ENCODE measurements around the gene MYH6. TPM values are rescaled to one million over a fixed set of nuclear protein-coding genes. Genes with fewer than 3 reads are reported as not detected.

Gene MYH6
- polyA plus RNA-seq, 1 donor from 2014 or later = not detected

DNA sequence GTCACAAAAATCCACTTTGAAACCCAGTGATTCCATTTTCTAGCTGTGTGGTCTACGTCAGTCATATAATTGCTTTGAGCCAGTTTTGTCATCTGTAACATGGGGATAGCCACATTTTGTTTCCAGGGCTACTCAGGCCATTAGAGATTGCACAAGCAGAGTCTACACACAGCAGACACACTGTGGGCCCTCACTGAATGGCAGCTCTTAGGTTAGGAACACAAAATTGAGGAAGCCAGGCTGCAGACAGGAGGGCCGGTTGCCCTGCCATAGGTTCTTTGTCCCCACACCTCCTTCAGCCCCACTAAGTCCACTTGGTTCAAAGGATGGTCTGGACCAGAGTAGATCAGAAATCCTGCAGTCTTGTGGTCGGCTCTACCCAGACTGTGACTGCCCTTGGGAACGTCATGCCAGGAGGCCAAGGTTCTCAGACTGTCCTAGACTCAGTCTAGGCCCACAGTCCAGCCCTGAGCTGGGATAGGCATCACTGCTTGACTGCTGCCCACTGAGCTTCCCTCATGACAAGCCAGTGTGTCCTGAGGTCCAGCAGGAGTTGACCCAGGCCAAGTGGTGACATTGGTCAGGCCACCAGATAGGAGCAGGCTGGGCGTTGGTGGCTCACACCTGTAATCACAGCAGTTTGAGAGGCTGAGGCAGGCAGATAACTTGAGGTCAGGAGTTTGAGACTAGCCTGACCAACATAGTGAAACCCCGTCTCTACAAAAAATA is 31.2 kb upstream of the MYH6 start:
- no peaks in the 10 kb centered on the region for H3K4me1 Mint-ChIP-seq
- H3K36me3 Mint-ChIP-seq = no peaks in the 10 kb centered on the region
- no peaks in the 10 kb centered on the region for H3K9me3 Mint-ChIP-seq
- peaks cover 6% of the 10 kb centered on the region for H3K27me3 Mint-ChIP-seq
- H3K27ac Mint-ChIP-seq = no peak overlapping the region
- no peak overlapping the region for H3K4me3 Mint-ChIP-seq

DNA sequence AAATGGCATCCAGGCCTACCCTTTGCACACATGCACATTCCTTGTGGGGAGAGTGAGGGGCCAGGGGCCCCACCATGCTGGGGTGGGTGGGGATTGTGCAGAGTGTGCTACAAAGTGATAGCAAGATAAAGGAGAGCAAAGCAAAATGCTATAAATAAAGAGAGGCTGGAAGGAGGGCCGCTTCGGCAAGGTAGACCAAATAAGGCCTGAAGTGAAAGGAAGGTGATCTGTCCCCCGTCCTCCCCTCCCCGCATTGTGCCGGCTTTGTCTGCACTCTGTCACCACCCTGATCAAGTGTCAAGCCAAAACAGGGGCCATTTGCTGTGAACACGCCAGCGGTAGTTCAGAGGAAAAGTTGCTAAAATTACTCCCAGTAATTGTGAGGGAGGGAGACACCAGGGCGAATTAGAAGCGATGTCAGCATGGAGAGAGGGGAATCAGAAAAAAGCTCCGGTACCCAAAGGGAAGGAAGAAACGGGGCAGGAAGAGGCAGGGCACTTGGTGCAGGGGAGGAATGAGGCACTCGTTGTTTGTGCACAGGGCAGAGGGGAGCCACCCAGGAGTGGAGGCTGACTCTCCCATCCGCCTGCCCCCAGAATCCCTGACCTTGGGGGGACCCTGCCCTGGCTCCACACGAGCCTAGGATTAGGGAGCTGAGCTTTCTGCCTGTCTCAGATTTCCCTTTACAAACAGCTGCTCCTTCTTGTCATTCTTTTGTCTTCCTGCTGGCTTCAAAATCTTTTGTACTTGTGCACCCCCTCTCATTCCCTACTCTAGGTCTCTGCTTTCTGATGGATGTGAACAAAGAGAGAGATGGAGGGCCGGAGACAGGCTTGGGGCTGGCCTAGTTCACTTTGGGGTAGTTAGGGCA is 30.3 kb upstream of the MYH6 start:
- Mint-ChIP-seq H3K27me3 (peaks cover 9% of the 10 kb centered on the region), H3K4me3 (no peak overlapping the region), H3K4me1 (no peaks in the 10 kb centered on the region), H3K9me3 (no peaks in the 10 kb centered on the region), H3K36me3 (no peaks in the 10 kb centered on the region), H3K27ac (no peak overlapping the region)

DNA sequence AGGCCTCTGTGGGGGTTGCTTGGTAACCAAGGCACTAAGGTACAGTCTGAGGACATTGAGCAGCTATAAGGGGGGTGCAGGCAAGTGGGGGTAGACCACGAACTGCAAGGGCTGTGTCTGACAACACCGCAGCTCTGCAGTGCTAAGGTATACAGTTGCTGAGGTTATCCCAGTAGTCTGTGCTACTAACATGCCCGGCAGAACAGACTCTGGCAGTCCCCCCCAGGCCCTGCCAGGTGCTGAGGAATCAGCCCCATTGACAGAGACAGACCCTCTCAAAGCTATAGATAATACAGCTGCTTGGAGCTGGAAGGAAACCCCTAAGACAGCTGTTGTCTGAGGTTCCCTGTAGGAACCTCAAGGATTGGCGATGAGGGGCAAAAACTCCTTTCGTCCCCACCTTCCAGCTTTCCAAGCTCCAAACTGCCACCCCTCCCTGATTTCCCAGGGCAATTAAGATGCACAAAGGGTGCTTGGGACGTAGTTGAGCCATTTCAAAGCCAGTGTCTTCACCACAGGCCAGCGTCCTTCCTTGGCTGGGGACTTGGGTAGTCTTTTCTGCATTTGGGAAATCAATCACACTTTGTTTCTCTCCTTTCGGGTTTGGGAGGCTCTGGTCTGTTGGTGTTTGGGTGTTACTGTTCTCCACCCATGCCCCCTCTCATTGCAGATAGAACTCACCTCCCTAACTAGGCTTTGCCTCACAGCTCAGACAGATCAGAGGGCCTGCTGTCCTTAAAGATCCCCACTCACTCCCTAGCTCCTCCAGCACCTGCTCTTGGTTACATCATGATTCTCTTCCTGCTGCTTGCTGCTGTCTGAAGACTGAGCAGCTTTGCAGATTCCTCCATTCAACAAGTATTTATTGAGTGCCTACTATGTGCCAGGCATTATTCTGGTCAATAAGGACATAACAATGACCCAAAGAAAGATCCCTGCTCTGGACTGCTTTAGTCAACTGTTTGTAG is 29.3 kb upstream of the MYH6 start:
- no peaks in the 10 kb centered on the region for H3K36me3 Mint-ChIP-seq
- H3K27ac Mint-ChIP-seq = no peak overlapping the region
- no peak overlapping the region for H3K4me3 Mint-ChIP-seq
- no peaks in the 10 kb centered on the region for H3K9me3 Mint-ChIP-seq
- no peaks in the 10 kb centered on the region for H3K4me1 Mint-ChIP-seq
- peaks cover 9% of the 10 kb centered on the region for H3K27me3 Mint-ChIP-seq

DNA sequence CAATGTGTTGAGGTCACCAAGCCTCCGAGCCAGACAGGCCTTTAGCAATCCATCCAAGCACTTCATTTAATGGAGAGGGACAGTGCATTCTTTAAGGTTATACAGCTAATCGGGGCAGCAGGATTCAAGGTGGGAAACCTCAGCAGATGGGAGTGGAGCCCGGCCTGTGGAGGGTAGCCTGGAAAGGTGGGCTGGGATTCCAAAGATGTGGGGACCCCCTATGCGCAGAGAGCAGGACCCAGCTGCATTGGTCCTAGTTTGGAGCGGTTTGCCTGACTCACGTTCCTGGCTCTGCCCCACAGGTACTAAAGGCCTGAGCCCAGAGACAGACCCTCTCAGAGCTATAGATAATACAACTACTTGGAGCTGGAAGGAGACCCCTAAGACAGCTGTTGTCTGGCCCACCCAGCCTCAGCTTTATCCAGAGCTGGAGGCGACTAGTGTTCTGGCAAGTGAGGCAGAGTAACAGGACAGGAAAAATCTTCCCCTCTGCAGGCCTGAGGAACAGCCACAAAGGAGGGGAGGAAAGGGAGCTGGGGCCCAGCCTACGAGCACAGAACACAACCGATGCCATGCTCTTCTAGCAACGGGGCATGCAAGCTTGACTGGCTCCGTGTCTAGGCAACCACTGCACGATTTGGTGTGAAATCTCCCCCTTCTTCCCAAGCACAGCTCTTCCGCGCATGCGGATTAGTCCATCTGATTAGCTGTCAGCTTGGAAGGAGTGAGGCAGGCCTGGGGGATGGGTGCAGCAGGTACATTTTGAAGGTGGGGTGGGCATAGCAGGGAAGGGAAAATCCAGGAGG is 28.5 kb upstream of the MYH6 start:
- H3K36me3 Mint-ChIP-seq = no peaks in the 10 kb centered on the region
- H3K27ac Mint-ChIP-seq = no peak overlapping the region
- H3K9me3 Mint-ChIP-seq = no peaks in the 10 kb centered on the region
- H3K4me1 Mint-ChIP-seq = no peaks in the 10 kb centered on the region
- peaks cover 13% of the 10 kb centered on the region for H3K27me3 Mint-ChIP-seq
- H3K4me3 Mint-ChIP-seq = no peak overlapping the region

DNA sequence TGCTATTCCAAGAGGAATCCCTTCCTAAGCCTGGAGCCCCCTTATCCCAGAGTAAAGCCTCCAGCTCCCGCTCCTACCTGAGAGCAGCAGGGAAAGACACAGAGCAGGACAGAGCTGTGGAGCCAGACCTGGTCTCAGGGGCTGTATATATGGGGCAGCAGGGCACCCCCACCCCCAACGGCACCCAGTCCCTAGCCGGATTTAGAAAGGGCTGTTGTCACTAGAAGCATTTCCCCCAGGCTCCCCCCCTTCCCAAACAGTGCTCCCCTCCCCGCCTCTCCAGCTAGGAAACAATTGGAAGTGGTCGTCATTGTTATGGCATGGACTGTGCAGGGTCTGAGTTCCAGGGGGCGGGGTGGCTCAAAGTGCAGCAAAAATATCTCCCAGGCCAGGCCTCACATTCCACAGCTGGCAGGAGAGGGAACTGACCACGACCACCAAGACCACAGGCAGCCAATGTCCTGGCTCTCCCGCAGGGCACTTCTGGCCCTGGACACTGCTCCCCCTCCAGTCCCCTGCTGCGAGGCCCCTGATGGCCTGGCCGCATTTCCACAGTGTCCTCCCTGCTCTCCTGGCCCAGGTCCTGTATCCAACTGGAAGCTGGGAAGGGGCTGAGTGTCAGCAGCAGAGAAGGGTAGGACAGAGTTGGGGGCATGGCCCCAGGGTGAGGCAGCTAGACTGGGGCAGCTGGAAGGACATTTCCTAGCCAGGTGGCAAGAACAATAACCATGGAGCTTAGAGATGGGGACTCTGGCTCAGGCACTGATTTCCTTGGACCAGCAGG is 27.7 kb upstream of the MYH6 start, which contains the start of gene MYH7:
TSS of gene MYH7 (minus strand) at position 118 of the 784 bp plus-strand sequence. CDS start 1,928 bp downstream, outside the sequence.
- Mint-ChIP-seq H3K9me3 (no peaks in the 10 kb centered on the region), H3K36me3 (peaks cover 5% of the 10 kb centered on the region), H3K27ac (no peak within 1 kb of the TSS), H3K4me3 (no peak within 1 kb of the TSS), H3K4me1 (peaks cover 0 to 2% (median 0%) of the 10 kb centered on the region in 3 donors), H3K27me3 (peaks cover 13% of the 10 kb centered on the region)

DNA sequence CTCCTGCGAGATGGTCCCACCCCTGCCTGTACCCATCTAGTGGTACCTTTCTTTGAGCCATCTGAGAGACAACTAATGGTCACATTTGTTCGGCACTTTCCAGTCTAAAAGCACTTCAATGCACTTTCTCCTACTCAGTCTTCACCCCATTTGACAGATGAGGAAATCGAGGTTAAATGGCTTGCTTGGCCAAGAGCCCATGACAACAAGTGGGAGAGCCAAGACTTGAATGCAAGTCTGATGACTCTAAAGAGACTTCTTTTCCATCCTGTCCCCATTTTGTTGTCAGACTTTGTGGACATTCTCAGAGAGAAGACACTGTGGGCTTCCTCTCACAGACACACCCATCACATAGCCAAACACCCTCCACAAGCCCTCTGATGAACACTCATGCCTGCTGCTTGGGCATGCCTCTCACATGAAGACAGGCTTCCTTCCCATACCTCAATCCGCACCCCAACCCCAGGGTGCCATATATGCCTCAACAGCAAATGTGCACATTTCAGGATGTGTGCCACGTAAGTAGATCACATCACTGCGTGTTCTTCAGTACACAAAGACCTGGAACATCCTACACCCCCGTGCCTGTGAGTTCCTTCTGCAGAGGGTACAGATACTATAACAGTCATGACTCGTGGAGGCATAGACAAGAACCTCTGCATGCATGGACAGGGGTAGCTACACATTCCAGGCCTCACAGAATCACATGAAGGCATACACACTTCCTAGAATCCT is 26.6 kb upstream of the MYH6 start:
- no peak overlapping the region for H3K27ac Mint-ChIP-seq
- H3K9me3 Mint-ChIP-seq = no peaks in the 10 kb centered on the region
- H3K4me1 Mint-ChIP-seq = peaks cover 0 to 2% (median 0%) of the 10 kb centered on the region in 3 donors
- H3K4me3 Mint-ChIP-seq = no peak overlapping the region
- H3K27me3 Mint-ChIP-seq = peaks cover 12% of the 10 kb centered on the region
- peaks cover 5% of the 10 kb centered on the region for H3K36me3 Mint-ChIP-seq

DNA sequence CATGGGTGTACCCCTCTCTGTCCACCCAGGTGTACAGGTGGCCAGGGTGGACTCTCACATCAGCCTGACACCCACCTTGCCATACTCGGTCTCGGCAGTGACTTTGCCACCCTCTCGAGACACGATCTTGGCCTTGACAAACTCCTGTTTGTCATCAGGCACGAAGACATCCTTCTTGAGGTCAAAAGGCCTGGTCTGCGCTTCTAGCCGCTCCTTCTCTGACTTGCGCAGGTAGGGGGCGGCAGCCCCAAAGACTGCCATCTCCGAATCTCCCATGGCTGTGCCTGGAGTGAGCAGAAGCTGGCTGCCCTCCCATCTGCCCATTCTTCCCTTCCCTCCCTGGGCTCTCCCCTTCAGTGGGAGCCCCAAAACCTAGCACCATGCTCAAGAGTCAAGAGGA is 25.4 kb upstream of the MYH6 start:
- Mint-ChIP-seq H3K27ac (no peak overlapping the region), H3K36me3 (peaks cover 5% of the 10 kb centered on the region), H3K4me3 (no peak overlapping the region), H3K4me1 (peaks cover 0 to 2% (median 0%) of the 10 kb centered on the region in 3 donors), H3K27me3 (peaks cover 13% of the 10 kb centered on the region), H3K9me3 (no peaks in the 10 kb centered on the region)

DNA sequence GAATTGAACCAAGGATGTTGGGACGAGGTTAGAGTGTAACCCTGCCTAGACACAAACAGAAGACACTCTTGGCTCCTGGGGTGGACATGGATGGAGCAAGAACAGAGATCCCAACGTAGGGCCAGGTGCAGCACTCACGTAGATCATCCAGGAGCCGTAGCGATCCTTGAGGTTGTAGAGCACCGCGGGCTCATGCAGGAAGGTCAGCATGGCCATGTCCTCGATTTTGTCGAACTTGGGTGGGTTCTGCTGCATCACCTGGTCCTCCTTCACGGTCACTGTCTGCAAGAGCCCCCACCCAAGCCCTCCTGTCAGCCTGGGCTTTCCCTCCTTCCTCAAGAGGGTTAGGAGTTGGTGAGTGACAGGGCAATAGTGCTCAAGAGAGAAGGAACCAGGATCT is 24.9 kb upstream of the MYH6 start:
- no peak overlapping the region for H3K4me3 Mint-ChIP-seq
- H3K27me3 Mint-ChIP-seq = peaks cover 13% of the 10 kb centered on the region
- peaks cover 5% of the 10 kb centered on the region for H3K36me3 Mint-ChIP-seq
- H3K27ac Mint-ChIP-seq = no peak overlapping the region
- peaks cover 0 to 2% (median 0%) of the 10 kb centered on the region in 3 donors for H3K4me1 Mint-ChIP-seq
- H3K9me3 Mint-ChIP-seq = no peaks in the 10 kb centered on the region

DNA sequence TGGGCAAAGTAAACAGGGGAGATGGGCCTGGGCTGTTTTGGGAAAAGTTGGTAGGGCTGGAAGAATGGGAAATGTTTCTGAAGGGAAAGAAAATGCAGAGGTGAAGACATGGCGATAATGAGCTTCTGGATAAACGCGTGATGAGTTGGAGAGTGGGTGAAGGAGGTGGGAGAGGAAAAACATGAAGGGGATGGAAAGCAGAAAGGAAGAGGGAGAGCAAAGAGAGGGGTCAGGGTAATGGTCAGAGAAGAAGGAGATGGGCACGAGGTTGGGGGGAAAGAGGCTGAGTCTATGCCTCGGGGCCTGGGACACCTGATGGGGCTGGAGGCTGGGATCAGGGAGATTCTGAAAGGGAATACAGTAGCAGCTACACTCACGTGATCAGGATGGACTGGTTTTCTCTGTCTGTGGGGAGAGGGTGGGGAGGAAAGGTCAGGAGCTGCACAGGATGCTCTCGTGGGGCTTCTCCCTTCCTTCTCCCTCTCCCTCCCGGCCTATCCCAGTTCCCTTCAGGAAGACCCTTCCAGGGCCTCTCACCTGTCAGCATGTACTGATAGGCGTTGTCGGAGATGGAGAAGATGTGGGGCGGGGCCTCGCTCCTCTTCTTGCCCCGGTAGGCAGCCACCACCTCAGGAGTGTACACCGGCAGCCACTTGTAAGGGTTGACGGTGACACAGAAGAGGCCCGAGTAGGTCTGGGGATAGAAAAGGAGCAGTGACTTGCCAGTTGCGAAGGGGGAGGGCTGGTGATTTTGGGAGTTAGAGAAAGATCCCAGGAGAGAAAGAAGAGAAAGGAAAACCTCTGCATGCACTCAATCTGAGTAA is 24.2 kb upstream of the MYH6 start:
- Mint-ChIP-seq H3K27me3 (peaks cover 13% of the 10 kb centered on the region), H3K27ac (no peak overlapping the region), H3K4me3 (no peak overlapping the region), H3K4me1 (peaks cover 0 to 2% (median 0%) of the 10 kb centered on the region in 3 donors), H3K36me3 (peaks cover 5% of the 10 kb centered on the region), H3K9me3 (no peaks in the 10 kb centered on the region)

DNA sequence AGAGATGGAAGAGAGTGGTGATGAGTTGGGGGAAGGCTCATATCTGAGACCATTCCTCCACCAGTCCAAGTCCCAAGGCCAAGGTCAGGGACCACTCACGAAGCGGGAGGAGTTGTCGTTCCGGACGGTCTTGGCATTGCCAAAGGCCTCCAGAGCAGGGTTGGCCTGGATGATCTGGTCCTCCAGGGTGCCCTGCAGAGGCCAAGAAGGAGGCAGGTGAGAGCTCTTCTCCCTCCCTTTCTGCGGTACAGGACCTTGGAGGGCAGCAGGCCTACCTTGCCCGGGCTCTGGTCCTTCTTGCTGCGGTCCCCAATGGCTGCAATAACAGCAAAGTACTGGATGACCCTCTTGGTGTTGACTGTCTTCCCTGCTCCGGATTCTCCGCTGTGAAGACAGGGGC is 23.4 kb upstream of the MYH6 start:
- peaks cover 5% of the 10 kb centered on the region for H3K36me3 Mint-ChIP-seq
- H3K9me3 Mint-ChIP-seq = no peaks in the 10 kb centered on the region
- H3K4me1 Mint-ChIP-seq = peaks cover 0 to 2% (median 0%) of the 10 kb centered on the region in 3 donors
- H3K27ac Mint-ChIP-seq = no peak overlapping the region
- H3K27me3 Mint-ChIP-seq = peaks cover 13% of the 10 kb centered on the region
- H3K4me3 Mint-ChIP-seq = no peak overlapping the region

DNA sequence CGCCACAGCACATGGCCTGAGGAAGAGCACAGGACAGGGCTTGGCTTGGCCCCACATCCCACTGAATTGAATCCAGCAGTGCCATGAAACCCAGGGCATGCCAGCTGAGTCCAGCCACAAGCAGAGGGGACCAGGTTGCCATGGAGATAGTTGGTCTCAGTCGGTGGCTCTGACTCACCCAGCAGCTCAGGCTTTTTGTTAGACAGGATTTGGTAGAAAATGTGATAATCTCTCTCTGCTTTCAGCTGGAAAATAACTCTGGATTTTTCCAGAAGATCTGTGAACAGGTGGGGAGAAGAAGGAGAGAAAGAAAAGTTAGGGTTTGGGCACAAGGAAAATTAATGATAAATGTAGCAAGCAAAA is 22.6 kb upstream of the MYH6 start:
- H3K27ac Mint-ChIP-seq = no peak overlapping the region
- H3K27me3 Mint-ChIP-seq = peaks cover 13% of the 10 kb centered on the region
- H3K4me3 Mint-ChIP-seq = no peak overlapping the region
- peaks cover 5% of the 10 kb centered on the region for H3K36me3 Mint-ChIP-seq
- no peaks in the 10 kb centered on the region for H3K9me3 Mint-ChIP-seq
- peaks cover 0 to 2% (median 0%) of the 10 kb centered on the region in 3 donors for H3K4me1 Mint-ChIP-seq

DNA sequence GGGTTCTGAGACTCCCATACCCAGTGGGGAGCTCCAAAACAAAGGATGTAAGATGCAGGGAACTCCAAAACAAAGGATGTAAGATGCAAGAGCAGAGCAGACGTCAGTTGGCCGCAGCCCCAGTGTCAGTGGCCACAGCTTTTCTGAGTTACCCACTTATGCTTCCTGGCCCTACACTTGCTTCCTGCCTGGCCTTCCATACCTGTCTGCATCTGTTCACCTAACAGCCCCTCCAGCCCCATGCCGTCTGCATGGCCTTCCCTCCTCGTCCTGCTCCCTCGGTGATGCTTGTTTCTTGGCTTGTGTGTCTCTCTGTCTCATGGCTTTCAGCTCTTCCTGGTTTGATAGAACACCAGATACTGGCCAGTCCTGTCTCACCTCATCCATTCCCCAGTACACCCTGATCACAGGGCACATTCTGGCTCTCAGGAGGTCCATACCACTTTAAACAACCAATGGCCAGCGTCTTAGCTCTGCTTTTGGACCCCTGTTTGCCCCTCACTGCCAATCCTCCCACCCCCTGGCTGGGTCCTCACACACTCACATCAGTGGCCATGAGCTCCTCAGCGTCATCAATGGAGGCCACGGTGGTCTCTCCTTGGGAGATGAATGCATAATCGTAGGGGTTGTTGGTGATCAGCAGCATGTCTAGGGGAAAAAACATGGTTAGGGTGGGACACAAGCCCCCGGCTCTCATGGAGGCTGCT is 22.1 kb upstream of the MYH6 start:
- no peak overlapping the region for H3K4me3 Mint-ChIP-seq
- H3K27ac Mint-ChIP-seq = no peak overlapping the region
- peaks cover 5% of the 10 kb centered on the region for H3K36me3 Mint-ChIP-seq
- no peaks in the 10 kb centered on the region for H3K9me3 Mint-ChIP-seq
- H3K4me1 Mint-ChIP-seq = peaks cover 0 to 4% (median 0%) of the 10 kb centered on the region in 3 donors
- H3K27me3 Mint-ChIP-seq = peaks cover 10% of the 10 kb centered on the region
